Subcutaneous abdominal adipose tissue (tissue), 5 donors: ENCODE data around the gene POLRMT.
A peak's percentile ranks its signal among the peaks of the same experiment; 100 is the strongest.

Experiments used
- H3K27ac ChIP-seq: one replicate; pipeline ENCODE4 v1.7.0; 2013; ENCODE audit warnings: low read depth, mild to moderate bottlenecking, inconsistent platforms, low read length, moderate library complexity
- H3K27me3 ChIP-seq, 5 donors: one replicate each; pipeline ENCODE4 v1.7.0; 2013; ENCODE audit warnings: low read length in 5 of 5, inconsistent platforms in 1 of 5; ENCODE audit not compliant: control insufficient read depth in 5 of 5, insufficient read depth in 4 of 5
- H3K36me3 ChIP-seq, 5 donors: one replicate each; pipeline ENCODE4 v1.7.0; 2013; ENCODE audit warnings: low read length in 5 of 5; ENCODE audit not compliant: control insufficient read depth in 5 of 5, insufficient read depth in 5 of 5
- H3K4me1 ChIP-seq, 5 donors: one replicate each; pipeline ENCODE4 v1.7.0; 2013; ENCODE audit warnings: low read length in 5 of 5, mild to moderate bottlenecking in 3 of 5, moderate library complexity in 1 of 5; ENCODE audit not compliant: control insufficient read depth in 5 of 5, insufficient read depth in 5 of 5
- H3K4me3 ChIP-seq, 5 donors: one replicate each; pipeline ENCODE4 v1.7.0; 2013; ENCODE audit warnings: low read length in 5 of 5, low read depth in 1 of 5
- H3K9ac ChIP-seq, 5 donors: one replicate each; pipeline ENCODE4 v1.7.0; 2013; ENCODE audit warnings: low read length in 5 of 5, mild to moderate bottlenecking in 4 of 5, moderate library complexity in 3 of 5
- H3K9me3 ChIP-seq, 5 donors: one replicate each; pipeline ENCODE4 v1.7.0; 2013; ENCODE audit warnings: low read length in 5 of 5; ENCODE audit not compliant: control insufficient read depth in 5 of 5
- donor health status: healthy.
- donor health status: healthy.
- donor health status: healthy.
- donor health status: healthy.
- donor health status: healthy.

POLRMT gene

DNA sequence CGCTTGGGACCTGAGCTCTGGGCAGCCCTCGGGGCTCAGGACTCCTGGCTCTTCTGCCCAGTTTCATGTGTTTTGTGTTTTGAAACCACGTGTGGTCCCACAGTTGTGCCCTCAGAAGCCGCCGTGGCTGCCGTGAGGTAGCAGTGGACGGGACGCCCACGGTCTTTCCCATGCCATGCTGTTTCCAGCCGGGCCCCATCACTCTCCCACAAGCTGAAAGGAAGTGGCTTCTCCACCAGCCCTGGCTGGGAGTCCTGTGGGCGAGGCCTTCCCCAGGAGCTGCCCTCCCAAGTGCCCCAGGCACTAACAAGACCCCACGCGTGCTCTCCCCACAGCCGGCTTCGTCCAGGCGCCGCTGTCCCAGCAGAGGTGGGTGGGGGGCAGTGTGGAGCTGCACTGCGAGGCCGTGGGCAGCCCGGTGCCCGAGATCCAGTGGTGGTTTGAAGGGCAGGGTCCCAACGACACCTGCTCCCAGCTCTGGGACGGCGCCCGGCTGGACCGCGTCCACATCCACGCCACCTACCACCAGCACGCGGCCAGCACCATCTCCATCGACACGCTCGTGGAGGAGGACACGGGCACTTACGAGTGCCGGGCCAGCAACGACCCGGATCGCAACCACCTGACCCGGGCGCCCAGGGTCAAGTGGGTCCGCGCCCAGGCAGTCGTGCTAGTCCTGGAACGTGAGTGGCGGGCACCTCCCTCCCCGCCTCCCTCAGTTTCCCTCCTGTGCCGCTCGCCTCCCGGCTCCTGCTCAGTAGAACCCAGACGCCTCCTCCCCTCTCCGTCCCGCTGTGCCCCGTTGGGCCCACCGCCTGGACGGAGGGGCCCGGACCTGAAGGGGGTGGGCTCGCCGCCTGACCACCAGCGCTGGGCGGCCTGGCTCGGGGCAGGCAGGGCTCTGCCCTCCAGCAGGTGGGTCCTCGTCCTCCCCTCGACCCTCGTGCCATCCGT, 55.6 kb downstream of the POLRMT start:
- Histone ChIP-seq H3K9ac (no peak overlapping the region), H3K4me1 (peaks cover 4 to 47% (median 38%) of the 10 kb centered on the region in 5 donors), H3K36me3 (peaks cover 0 to 46% (median 32%) of the 10 kb centered on the region in 5 donors)

DNA sequence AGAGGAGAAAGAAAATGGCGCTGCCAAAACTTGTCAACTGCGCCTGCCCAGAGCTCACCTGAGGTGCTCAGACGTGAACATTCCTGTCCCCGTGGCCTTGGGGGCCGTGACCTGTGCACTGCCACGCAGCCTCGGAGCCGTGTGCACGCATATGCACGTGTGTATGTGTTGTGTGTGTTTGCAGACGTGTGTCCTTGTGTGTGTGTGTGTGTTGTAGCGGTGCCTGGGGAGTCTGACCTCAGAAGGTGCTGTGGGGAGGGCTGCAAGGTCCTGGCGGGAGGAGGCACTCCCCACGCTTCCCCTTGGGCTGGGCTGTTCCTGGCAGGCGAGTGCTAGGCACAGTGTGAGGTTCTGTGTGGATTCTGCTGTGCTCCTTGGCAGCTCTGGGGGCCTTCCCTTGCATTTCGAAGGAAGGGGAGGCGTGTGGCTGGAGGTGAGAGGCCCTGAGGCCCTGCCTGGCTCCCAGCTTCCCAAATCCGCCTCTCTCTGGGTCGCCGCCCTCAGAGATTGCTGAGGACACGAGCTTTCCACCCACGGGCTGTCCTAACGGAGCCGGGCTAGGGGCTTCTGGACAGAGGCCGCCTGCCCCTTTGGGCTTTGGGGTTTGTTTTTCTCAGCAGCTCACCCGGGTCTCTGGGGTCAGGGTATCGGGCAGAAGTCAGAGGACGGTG, 56.4 kb downstream of the POLRMT start:
- H3K4me3 ChIP-seq, result no peak overlapping the region
- H3K9ac ChIP-seq, result no peak overlapping the region
- no peak overlapping the region for H3K27ac ChIP-seq
- H3K4me1 ChIP-seq, result peaks cover 4 to 49% (median 39%) of the 10 kb centered on the region in 5 donors
- no peaks in the 10 kb centered on the region for H3K9me3 ChIP-seq
- H3K36me3 ChIP-seq, result peaks cover 0 to 41% (median 28%) of the 10 kb centered on the region in 5 donors
- no peaks in the 10 kb centered on the region for H3K27me3 ChIP-seq

More for the DNA sequence above, 55.6 kb downstream of the POLRMT start:
- Histone ChIP-seq H3K27me3 (no peaks in the 10 kb centered on the region), H3K9me3 (no peaks in the 10 kb centered on the region), H3K27ac (no peak overlapping the region), H3K4me3 (no peak overlapping the region)

DNA sequence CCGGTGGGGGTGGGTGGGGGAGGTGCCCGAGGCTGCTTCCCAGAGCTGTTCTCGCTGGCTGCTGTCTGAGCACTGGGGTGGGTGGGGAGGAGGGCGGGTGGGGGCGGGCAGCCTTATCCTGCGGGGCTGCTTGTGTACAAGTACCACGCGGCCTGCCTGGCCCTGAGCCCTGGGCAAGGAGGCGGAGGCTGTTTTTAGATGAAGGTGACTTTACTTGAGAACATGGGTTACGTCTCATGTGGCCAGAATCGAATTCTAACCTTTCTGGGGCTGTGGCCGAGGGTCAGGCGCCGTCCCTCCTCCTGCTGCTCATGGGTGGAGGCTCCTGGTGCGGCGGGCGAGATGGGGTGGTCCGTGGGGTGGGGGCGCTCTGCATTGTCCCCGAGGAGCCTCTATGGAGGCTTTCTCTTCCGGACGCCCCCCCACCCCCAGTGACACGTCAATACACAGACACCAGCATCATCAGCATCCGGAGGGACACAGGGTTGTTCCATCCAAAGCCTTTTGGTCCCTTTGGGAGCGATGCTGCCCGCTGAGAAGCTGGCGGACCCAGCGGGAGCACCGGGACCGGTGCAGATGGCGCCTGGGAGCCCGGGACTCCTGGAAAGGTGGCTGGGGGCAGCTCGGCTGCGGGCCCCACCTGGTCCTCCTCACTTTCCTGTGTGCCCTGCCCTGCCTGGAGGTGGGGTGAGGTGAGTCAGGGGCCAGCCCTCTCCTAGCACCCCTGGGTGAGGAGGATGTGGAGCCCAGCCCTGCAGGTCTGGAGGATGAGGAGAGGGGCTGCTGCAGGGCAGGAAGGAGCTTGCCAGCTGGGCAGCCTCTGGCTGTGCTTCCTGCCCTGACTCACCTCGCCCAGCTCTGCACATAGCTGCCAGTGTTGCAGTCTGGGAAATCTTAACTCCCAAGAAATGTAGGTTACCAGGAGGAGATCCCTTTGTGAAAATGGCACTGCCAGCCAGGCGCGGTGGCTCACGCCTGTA, 57.5 kb downstream of the POLRMT start:
- H3K27me3 ChIP-seq, result no peaks in the 10 kb centered on the region
- peaks cover 4 to 60% (median 50%) of the 10 kb centered on the region in 5 donors for H3K4me1 ChIP-seq
- peaks cover 0 to 32% (median 20%) of the 10 kb centered on the region in 5 donors for H3K36me3 ChIP-seq
- peak overlapping the region in 4 of 5 donors; percentile 52 to 75 (median 56) for H3K4me3 ChIP-seq
- H3K27ac ChIP-seq, result no peak overlapping the region
- H3K9me3 ChIP-seq, result no peaks in the 10 kb centered on the region
- peak overlapping the region in 1 of 5 donors; percentile 61 for H3K9ac ChIP-seq

DNA sequence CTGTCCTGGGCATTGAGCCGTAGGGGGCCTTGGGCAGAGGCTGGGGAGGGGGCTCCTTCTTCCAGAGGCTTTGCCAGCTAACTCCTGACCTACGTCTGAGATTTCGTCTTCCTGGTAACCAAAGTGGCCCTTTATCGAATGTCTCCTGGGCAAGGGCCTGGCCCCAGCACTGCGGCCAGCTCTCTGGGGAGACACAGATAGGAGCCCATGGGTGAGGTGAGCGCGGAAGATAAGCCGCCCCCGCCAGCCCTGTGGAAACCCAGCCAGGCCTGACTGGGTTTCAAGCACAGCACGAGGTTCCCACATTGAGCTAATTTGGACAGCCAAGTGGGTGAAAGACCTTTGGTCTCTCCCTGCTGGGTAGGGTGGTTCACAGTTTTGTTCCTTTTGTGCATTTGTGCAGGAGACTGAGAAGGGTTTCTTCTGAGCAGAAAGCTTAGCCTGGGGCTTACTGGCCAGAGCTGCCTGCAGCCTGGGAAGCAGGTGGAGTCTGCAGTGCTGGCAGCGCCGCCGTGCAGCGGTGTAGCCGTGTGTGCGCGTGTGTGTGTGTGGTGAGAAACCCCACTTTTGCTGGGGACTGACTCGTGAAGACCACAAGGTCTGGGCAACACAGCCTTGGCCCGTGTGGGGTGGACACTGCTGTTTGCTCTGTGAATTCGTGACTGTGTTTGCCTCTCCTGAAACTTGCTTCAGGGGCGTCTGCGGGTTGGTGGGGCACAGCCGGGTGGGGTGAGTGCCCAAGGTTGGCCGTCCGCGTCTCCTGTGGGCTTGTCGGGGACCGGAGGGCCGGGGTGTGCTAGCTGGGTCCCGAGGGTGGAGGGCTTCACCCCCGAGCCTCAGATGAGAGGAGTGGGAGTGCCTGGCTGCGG, 58.4 kb downstream of the POLRMT start:
- H3K4me1 ChIP-seq, result peaks cover 4 to 60% (median 50%) of the 10 kb centered on the region in 5 donors
- no peaks in the 10 kb centered on the region for H3K27me3 ChIP-seq
- H3K9ac ChIP-seq, result peak overlapping the region in 2 of 5 donors; percentile 61 to 74
- H3K4me3 ChIP-seq, result peak overlapping the region in 4 of 5 donors; percentile 52 to 75 (median 56)
- peak overlapping the region; percentile 62 for H3K27ac ChIP-seq
- peaks cover 0 to 25% (median 12%) of the 10 kb centered on the region in 5 donors for H3K36me3 ChIP-seq
- no peaks in the 10 kb centered on the region for H3K9me3 ChIP-seq

DNA sequence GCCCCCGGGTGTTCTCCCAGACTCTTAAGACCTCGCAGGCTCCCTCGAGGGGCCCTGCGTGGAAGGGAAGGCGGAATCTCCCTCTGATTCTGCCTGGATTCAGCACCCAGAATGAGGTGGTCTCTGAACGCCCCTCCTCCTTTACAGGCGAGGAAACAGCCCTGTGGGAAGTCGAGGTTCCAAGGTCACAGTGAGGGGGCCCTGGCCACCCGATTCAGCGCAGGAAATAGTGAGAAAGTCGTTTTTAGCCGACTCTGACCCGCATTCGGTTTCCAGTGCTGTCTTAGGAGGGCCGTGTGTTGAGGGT, 59.9 kb downstream of the POLRMT start:
- Histone ChIP-seq H3K9ac (peak overlapping the region; percentile 48 to 98 (median 92)), H3K9me3 (no peaks in the 10 kb centered on the region), H3K27ac (peak overlapping the region; percentile 76), H3K4me1 (peaks cover 4 to 60% (median 50%) of the 10 kb centered on the region in 5 donors), H3K36me3 (peaks cover 0 to 12% (median 7%) of the 10 kb centered on the region in 5 donors), H3K27me3 (no peaks in the 10 kb centered on the region), H3K4me3 (peak overlapping the region; percentile 86 to 95 (median 91))

DNA sequence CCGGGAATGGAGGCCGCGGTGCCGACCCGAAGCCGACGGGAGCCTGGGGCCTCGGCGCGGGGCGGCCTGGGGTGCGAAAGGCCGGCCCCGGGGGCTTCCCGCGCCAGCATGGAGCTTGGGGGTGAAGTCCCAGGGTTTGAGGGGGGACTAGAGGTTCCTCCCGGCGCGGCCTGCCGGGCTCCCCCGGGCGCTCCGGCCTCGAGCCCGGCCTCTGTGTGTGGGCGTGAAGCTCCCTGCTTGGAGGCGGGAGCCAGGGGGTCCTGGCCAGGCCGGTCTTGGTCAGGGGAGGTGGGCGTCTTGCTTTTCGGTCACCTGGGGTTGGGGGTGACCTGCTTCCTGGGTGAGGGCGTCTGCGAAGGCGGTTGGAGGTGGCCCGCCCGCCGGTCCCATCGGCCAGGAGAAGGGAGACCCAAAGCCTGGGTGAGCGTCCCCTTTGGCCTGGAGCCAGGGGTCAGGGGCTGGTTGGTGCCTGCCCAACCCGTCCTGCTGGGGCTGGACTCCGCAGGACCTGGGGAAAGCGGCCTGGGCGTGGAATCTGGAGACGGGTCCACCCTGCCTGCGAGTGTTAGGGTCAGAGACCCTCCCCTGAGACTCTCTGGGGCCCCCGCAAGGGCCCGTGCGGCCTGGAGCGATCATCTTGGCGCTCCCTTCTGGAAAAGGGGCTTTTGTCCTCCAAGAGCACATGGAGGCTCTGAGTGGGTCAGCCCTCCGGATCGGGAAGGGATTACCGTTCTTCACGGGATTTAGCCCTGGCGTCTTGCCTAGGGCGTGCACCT, 60.4 kb downstream of the POLRMT start:
- no peaks in the 10 kb centered on the region for H3K27me3 ChIP-seq

DNA sequence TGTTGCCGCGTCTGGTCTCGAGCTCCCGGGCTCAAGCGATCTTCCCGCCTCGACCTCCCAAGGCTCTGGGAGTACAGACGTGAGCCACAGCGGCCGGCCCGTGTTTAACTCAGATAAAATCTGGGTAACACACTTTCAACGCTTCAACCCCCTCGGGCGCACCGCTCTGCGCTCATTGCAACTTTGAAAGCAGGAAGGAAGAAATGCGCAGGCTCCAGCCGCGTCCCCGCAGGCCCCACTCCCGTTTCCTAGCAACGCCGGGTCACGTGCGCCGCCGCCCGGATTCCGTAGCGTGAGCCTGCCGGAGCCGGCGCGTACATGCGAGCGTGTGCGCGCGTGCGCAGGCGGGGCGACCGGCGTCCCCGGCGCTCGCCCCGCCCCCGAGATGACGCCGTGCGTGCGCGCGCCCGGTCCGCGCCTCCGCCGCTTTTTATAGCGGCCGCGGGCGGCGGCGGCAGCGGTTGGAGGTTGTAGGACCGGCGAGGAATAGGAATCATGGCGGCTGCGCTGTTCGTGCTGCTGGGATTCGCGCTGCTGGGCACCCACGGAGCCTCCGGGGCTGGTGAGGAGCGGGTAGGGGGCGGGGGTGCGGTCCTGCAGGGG, 61.1 kb downstream of the POLRMT start, which contains the start of gene BSG:
Gene BSG, plus strand, starts transcription at position 457 of the 603 bp plus-strand sequence. Its CDS starts 39 bp downstream, at position 496.
- no peaks in the 10 kb centered on the region for H3K9me3 ChIP-seq
- peaks cover 4 to 57% (median 50%) of the 10 kb centered on the region in 5 donors for H3K4me1 ChIP-seq
- H3K4me3 ChIP-seq, result peak within 1 kb of the TSS; percentile 86 to 95 (median 91)
- H3K9ac ChIP-seq, result peak within 1 kb of the TSS; percentile 48 to 98 (median 92)
- H3K27ac ChIP-seq, result peak within 1 kb of the TSS; percentile 76
- no peaks in the 10 kb centered on the region for H3K27me3 ChIP-seq
- no peaks in the 10 kb centered on the region for H3K36me3 ChIP-seq

More for the DNA sequence above, 60.4 kb downstream of the POLRMT start:
- Histone ChIP-seq H3K27ac (peak overlapping the region; percentile 76), H3K4me3 (peak overlapping the region; percentile 86 to 95 (median 91)), H3K4me1 (peaks cover 4 to 60% (median 50%) of the 10 kb centered on the region in 5 donors), H3K9me3 (no peaks in the 10 kb centered on the region), H3K36me3 (peaks cover 0 to 7% (median 4%) of the 10 kb centered on the region in 5 donors), H3K9ac (peak overlapping the region; percentile 48 to 98 (median 92))

DNA sequence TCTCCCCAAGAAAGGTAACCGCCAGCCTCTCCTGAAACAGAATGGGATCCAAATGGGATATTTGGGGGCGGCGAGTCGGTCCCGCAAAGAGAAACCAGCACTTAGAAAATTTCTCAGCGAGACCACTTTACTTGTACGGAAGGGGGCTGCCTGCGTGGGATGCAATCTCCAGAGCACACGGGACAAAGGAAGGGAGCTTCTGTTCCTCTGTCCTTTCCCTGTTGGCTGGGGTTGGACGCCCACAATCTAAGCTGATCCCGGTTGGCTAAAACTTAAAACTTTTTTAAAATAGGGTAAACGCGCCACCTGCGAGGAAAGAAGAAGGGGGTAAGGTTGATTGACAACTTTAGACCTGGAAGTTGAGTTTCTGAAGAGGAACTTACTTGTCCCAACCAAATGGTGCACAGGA, 61.8 kb downstream of the POLRMT start:
- Histone ChIP-seq H3K27me3 (no peaks in the 10 kb centered on the region), H3K36me3 (no peaks in the 10 kb centered on the region), H3K4me1 (peaks cover 4 to 52% (median 48%) of the 10 kb centered on the region in 5 donors), H3K27ac (peak overlapping the region; percentile 40), H3K9ac (peak overlapping the region in 4 of 5 donors; percentile 23 to 70 (median 68)), H3K9me3 (no peaks in the 10 kb centered on the region), H3K4me3 (peak overlapping the region; percentile 59 to 92 (median 70))
